Measurements from ENCODE around the gene UFC1.

UFC1 gene

GRCh38 chr1:161137881-161138280, 15.9 kb upstream of the UFC1 start:
- DNase-seq, result no peak

GRCh38 chr1:161138431-161138830, 15.3 kb upstream of the UFC1 start:
- no peak for DNase-seq

- peak; percentile 60 to 66 for DNase-seq
Measured at GRCh38 chr1:161139766-161140165, 14.0 kb upstream of the UFC1 start.

GRCh38 chr1:161140755-161141400, 12.9 kb upstream of the UFC1 start:
- no peak for DNase-seq

- DNase-seq, result no peak
Measured at GRCh38 chr1:161145832-161146231, 7.9 kb upstream of the UFC1 start.

- no peak for DNase-seq
Measured at GRCh38 chr1:161153176-161153575, 602 bp upstream of the UFC1 start.

- DNase-seq, result no peak
Measured at GRCh38 chr1:161157867-161158266, 4.1 kb downstream of the UFC1 start.

GRCh38 chr1:161158316-161159010, 4.7 kb downstream of the UFC1 start:
- DNase-seq, result no peak

- peak; percentile 90 to 93 for DNase-seq
Measured at GRCh38 chr1:161159087-161159912, 5.5 kb downstream of the UFC1 start, which contains the start of gene USP21. USP21 (plus strand) TSS chr1:161159500; CDS start chr1:161160641, 1,141 bp downstream.

- no peak for DNase-seq
Measured at GRCh38 chr1:161159913-161160243, 6.1 kb downstream of the UFC1 start.

GRCh38 chr1:161160671-161161145, 6.9 kb downstream of the UFC1 start:
- no peak for DNase-seq

- DNase-seq, result no peak
Measured at GRCh38 chr1:161161652-161162051, 7.9 kb downstream of the UFC1 start.

- no peak for DNase-seq
Measured at GRCh38 chr1:161162052-161162451, 8.3 kb downstream of the UFC1 start.

- no peak for DNase-seq
Measured at GRCh38 chr1:161162806-161163205, 9.0 kb downstream of the UFC1 start.

- DNase-seq, result no peak
Measured at GRCh38 chr1:161163793-161164192, 10.0 kb downstream of the UFC1 start.

- no peak for DNase-seq
Measured at GRCh38 chr1:161164901-161165610, 11.3 kb downstream of the UFC1 start.

- peak; percentile 99 for DNase-seq
Measured at GRCh38 chr1:161165742-161166668, 12.2 kb downstream of the UFC1 start, which contains the start of gene PPOX. PPOX (plus strand) TSS chr1:161166426; CDS start chr1:161166848, 422 bp downstream.

GRCh38 chr1:161166669-161167548, 13.1 kb downstream of the UFC1 start:
- peak; percentile 21 to 48 for DNase-seq

GRCh38 chr1:161168906-161169305, 15.1 kb downstream of the UFC1 start:
- no peak for DNase-seq

GRCh38 chr1:161171191-161171590, 17.4 kb downstream of the UFC1 start:
- DNase-seq, result peak; percentile 7 to 23

GRCh38 chr1:161171696-161172095, 17.9 kb downstream of the UFC1 start:
- DNase-seq, result no peak

Data from Kasumi-1 (cell line).